ENCODE data around the gene NRP1.

The NRP1 gene

DNA sequence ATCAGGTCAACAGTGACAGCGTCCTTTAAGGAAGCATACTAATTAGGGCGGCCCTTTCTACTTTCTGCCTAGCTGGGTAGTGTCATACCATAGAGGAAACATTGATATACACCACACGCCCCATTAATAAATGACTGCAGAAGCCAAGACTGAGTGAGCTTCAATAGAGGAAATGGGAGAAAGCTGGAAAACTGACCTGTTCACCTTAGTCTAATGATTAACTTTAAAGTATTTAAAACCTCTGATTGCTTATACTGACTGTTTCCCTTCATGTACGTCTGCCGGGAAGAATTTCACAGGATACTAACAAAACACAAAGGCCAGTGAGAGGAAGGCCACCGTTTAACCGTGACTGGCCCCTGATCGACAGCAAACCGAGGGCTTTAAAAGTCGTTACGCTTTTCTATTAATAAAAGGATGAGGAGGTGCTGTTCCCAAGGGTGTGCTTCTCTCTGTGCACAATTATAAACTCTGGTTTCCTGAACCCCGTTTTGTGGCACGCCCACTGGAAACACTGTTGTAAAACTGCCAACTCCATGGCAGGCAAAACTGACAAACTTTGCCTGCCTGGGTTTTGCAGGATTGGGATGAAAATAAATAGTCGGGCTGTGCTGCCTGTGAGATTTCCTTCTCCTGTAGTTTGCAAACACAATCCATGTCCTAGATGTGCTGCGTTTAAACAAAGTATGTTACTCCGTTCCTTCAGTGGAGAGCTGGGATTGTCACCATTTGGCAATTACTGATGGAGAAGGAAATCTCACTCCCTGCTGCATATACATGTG, 137.6 kb downstream of the NRP1 start:
- H3K36me3 ChIP-seq (ENCODE audit: control insufficient read depth in 1 of 2, insufficient read depth in 2 of 2, low read length in 2 of 2), result peaks cover 7 to 17% of the 10 kb centered on the region in 2 experiments
- H3K27ac ChIP-seq (ENCODE audit: low read depth, low read length), result no peak overlapping the region

DNA sequence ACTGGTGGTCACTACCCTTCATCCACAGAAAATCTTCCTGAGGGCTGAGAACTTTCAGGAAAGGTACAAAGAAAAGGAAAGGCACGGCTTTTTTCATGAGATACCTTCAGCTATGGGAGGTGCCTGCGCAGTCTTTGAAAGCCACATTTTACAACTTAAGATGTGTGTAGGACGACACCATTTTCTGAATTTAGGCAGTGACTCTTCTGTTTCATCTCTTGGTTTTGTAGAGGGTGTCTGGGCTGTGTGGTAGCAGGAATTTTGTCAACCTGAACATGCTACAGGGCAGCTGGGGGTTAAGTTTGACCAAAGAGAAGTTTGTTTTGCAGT, 138.1 kb downstream of the NRP1 start:
- Histone ChIP-seq H2AK5ac (ENCODE audit: low read length) (no peak overlapping the region), H3K4me3 (ENCODE audit: low read depth, low read length) (no peak overlapping the region), H3K27me3 (ENCODE audit: insufficient read depth, low read length) (no peaks in the 10 kb centered on the region), H3K9ac (ENCODE audit: low read length) (no peak overlapping the region), H3K4me1 (ENCODE audit: control insufficient read depth in 1 of 2, insufficient read depth in 2 of 2, low read length in 2 of 2) (peaks cover 5% of the 10 kb centered on the region in 2 experiments), H4K12ac (ENCODE audit: low read depth, low read length) (no peak overlapping the region), H3K14ac (ENCODE audit: low read length) (no peak overlapping the region), H3K4ac (ENCODE audit: low read depth, low read length) (no peak overlapping the region), H3K79me1 (ENCODE audit: low read length) (no peaks in the 10 kb centered on the region), H3K4me2 (ENCODE audit: low read length) (no peak overlapping the region), H2BK12ac (ENCODE audit: low read length) (no peak overlapping the region), H3K18ac (ENCODE audit: low read length) (no peak overlapping the region), H4K8ac (ENCODE audit: low read depth, low read length) (no peak overlapping the region), H4K91ac (ENCODE audit: low read depth, low read length) (no peak overlapping the region), H3K27ac (ENCODE audit: low read depth, low read length) (no peak overlapping the region), H3K9me3 (ENCODE audit: insufficient read depth, low read depth, low read length) (no peaks in the 10 kb centered on the region), H2BK5ac (ENCODE audit: low read depth, low read length, poor library complexity) (no peak overlapping the region), H3K36me3 (ENCODE audit: control insufficient read depth in 1 of 2, insufficient read depth in 2 of 2, low read length in 2 of 2) (peaks cover 7 to 17% of the 10 kb centered on the region in 2 experiments), H2AFZ (ENCODE audit: insufficient read depth, low read length, poor library complexity) (no peak overlapping the region), H2BK120ac (ENCODE audit: insufficient read depth, low read length, poor library complexity) (no peak overlapping the region), H3K79me2 (ENCODE audit: control insufficient read depth, insufficient read depth, low read length, poor library complexity) (no peaks in the 10 kb centered on the region), H3K23ac (ENCODE audit: low read length) (no peak overlapping the region)
- WGBS (ENCODE audit: extremely low coverage, insufficient coverage, insufficient read length), result no CpG with 5 or more reads among the region's 3 CpGs
- no peak for DNase-seq

More for the DNA sequence above, 137.6 kb downstream of the NRP1 start:
- no peak overlapping the region for H3K23ac ChIP-seq (ENCODE audit: low read length)
- H3K79me2 ChIP-seq (ENCODE audit: control insufficient read depth, insufficient read depth, low read length, poor library complexity), result no peaks in the 10 kb centered on the region
- H3K9ac ChIP-seq (ENCODE audit: low read length), result no peak overlapping the region
- H3K4me3 ChIP-seq (ENCODE audit: low read depth, low read length), result no peak overlapping the region
- no peaks in the 10 kb centered on the region for H3K27me3 ChIP-seq (ENCODE audit: insufficient read depth, low read length)
- no peak overlapping the region for H3K18ac ChIP-seq (ENCODE audit: low read length)
- H2BK120ac ChIP-seq (ENCODE audit: insufficient read depth, low read length, poor library complexity), result no peak overlapping the region
- H3K9me3 ChIP-seq (ENCODE audit: insufficient read depth, low read depth, low read length), result no peaks in the 10 kb centered on the region
- no peak overlapping the region for H4K91ac ChIP-seq (ENCODE audit: low read depth, low read length)
- no peak overlapping the region for H2BK12ac ChIP-seq (ENCODE audit: low read length)
- no peak overlapping the region for H3K4ac ChIP-seq (ENCODE audit: low read depth, low read length)
- H3K79me1 ChIP-seq (ENCODE audit: low read length), result no peaks in the 10 kb centered on the region
- no peak overlapping the region for H2BK5ac ChIP-seq (ENCODE audit: low read depth, low read length, poor library complexity)
- no peak overlapping the region for H2AK5ac ChIP-seq (ENCODE audit: low read length)
- no peak overlapping the region for H4K8ac ChIP-seq (ENCODE audit: low read depth, low read length)
- no peak for DNase-seq
- peaks cover 5% of the 10 kb centered on the region in 2 experiments for H3K4me1 ChIP-seq (ENCODE audit: control insufficient read depth in 1 of 2, insufficient read depth in 2 of 2, low read length in 2 of 2)
- H3K14ac ChIP-seq (ENCODE audit: low read length), result no peak overlapping the region
- H4K12ac ChIP-seq (ENCODE audit: low read depth, low read length), result no peak overlapping the region
- no peak overlapping the region for H2AFZ ChIP-seq (ENCODE audit: insufficient read depth, low read length, poor library complexity)
- no CpG with 5 or more reads among the region's 16 CpGs for WGBS (ENCODE audit: extremely low coverage, insufficient coverage, insufficient read length)
- no peak overlapping the region for H3K4me2 ChIP-seq (ENCODE audit: low read length)

DNA sequence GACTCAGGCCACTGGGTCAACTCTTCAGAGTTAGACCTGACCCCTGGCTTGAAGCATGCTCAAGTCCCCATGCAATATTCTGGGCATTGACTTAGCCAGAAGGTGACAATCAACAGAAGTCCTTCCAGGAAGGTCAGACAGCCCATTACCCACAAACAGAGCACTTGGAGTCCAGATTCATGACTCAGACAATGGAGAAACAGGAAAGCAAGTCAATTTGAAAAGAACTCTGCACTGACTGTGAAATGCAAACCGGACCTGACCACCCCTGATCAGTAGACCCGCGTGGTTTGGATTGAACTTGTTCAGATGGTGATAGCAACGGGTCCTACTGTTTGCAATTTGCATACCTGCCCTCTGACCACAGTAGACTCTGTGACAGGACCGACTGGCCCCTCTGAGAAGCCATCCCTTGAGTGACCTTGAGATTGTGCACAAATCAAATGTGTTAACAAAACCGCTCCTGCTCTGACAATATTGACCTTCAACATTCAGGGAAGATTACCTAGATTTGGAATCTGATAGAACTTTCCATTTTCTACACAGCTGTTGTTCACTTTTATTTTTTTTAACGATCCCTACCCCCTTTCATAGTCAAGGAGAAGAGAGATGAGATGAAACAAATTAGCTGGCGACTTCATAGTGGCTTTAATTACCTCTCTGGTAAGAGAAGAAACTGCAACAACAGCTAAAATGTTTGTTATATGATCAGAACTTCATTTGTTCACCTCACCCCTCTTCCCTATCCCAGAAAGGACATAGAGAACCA, 138.7 kb downstream of the NRP1 start:
- Histone ChIP-seq H4K12ac (ENCODE audit: low read depth, low read length) (no peak overlapping the region), H2BK5ac (ENCODE audit: low read depth, low read length, poor library complexity) (no peak overlapping the region), H3K9me3 (ENCODE audit: insufficient read depth, low read depth, low read length) (no peaks in the 10 kb centered on the region), H3K4me1 (ENCODE audit: control insufficient read depth in 1 of 2, insufficient read depth in 2 of 2, low read length in 2 of 2) (peaks cover 5% of the 10 kb centered on the region in 2 experiments), H3K14ac (ENCODE audit: low read length) (no peak overlapping the region), H3K4ac (ENCODE audit: low read depth, low read length) (no peak overlapping the region), H2AK5ac (ENCODE audit: low read length) (no peak overlapping the region), H3K4me2 (ENCODE audit: low read length) (no peak overlapping the region), H4K91ac (ENCODE audit: low read depth, low read length) (no peak overlapping the region), H2AFZ (ENCODE audit: insufficient read depth, low read length, poor library complexity) (no peak overlapping the region), H4K8ac (ENCODE audit: low read depth, low read length) (no peak overlapping the region), H3K27me3 (ENCODE audit: insufficient read depth, low read length) (no peaks in the 10 kb centered on the region), H2BK120ac (ENCODE audit: insufficient read depth, low read length, poor library complexity) (no peak overlapping the region), H3K18ac (ENCODE audit: low read length) (no peak overlapping the region), H3K23ac (ENCODE audit: low read length) (no peak overlapping the region), H3K27ac (ENCODE audit: low read depth, low read length) (peak overlapping the region; percentile 10), H3K36me3 (ENCODE audit: control insufficient read depth in 1 of 2, insufficient read depth in 2 of 2, low read length in 2 of 2) (peaks cover 7 to 21% of the 10 kb centered on the region in 2 experiments), H3K9ac (ENCODE audit: low read length) (no peak overlapping the region), H3K4me3 (ENCODE audit: low read depth, low read length) (no peak overlapping the region), H3K79me2 (ENCODE audit: control insufficient read depth, insufficient read depth, low read length, poor library complexity) (no peaks in the 10 kb centered on the region), H3K79me1 (ENCODE audit: low read length) (no peaks in the 10 kb centered on the region), H2BK12ac (ENCODE audit: low read length) (no peak overlapping the region)
- DNase-seq, result no peak
- no CpG with 5 or more reads among the region's 8 CpGs for WGBS (ENCODE audit: extremely low coverage, insufficient coverage, insufficient read length)

DNA sequence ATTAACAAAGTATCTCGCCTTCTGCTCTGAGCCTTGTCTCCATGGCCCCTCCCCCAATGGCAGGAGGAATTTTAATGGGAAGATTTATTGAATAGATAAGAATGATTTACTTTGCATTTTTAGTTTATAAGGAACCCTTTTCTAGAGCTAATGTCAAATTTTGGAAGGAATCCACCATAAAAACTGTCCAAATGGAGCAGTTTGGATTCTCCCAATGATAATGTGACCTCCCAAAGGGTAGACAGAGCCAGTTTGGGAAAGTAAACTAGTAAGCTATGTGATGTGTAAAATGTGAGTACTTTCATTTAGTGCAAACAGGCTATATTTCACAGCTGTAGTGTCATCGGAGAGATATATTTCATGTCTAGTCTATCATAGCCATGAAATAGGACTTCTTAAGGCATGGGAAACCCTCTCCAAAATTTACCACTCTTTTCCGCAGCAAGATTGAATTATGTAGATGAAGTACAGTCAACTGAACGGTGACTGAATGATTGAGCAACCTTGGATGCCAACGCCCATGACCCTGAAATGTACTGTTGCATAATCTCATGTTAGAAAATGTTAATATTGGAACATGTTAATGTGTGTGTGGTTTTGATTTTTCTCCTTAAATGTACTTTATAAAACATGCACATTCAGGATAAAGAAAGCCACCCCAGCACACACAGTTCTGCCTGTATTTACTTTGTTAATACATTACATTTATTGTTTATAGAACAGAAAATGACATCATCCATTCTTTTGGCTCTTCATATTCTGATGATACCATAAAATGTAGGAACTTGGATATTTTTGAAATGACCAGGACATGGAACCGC, 140.6 kb downstream of the NRP1 start:
- peak in 1 of 2 donors; percentile 44 for DNase-seq
- no peak overlapping the region for H2AFZ ChIP-seq (ENCODE audit: insufficient read depth, low read length, poor library complexity)

More for the DNA sequence above, 140.6 kb downstream of the NRP1 start:
- H3K14ac ChIP-seq (ENCODE audit: low read length), result no peak overlapping the region
- H2AK5ac ChIP-seq (ENCODE audit: low read length), result no peak overlapping the region
- no peak overlapping the region for H3K4ac ChIP-seq (ENCODE audit: low read depth, low read length)
- no peak overlapping the region for H2BK5ac ChIP-seq (ENCODE audit: low read depth, low read length, poor library complexity)
- no peak overlapping the region for H3K23ac ChIP-seq (ENCODE audit: low read length)
- no peak overlapping the region for H4K91ac ChIP-seq (ENCODE audit: low read depth, low read length)
- no peak overlapping the region for H3K18ac ChIP-seq (ENCODE audit: low read length)
- H3K79me2 ChIP-seq (ENCODE audit: control insufficient read depth, insufficient read depth, low read length, poor library complexity), result no peaks in the 10 kb centered on the region
- no peaks in the 10 kb centered on the region for H3K79me1 ChIP-seq (ENCODE audit: low read length)
- H2BK120ac ChIP-seq (ENCODE audit: insufficient read depth, low read length, poor library complexity), result no peak overlapping the region
- WGBS (ENCODE audit: extremely low coverage, insufficient coverage, insufficient read length), result no CpG with 5 or more reads among the region's 6 CpGs
- no peaks in the 10 kb centered on the region for H3K9me3 ChIP-seq (ENCODE audit: insufficient read depth, low read depth, low read length)
- no peak overlapping the region for H2BK12ac ChIP-seq (ENCODE audit: low read length)
- no peak overlapping the region for H3K27ac ChIP-seq (ENCODE audit: low read depth, low read length)
- H3K9ac ChIP-seq (ENCODE audit: low read length), result no peak overlapping the region
- H3K4me1 ChIP-seq (ENCODE audit: control insufficient read depth in 1 of 2, insufficient read depth in 2 of 2, low read length in 2 of 2), result peaks cover 5% of the 10 kb centered on the region in 2 experiments
- H4K12ac ChIP-seq (ENCODE audit: low read depth, low read length), result no peak overlapping the region
- H3K4me3 ChIP-seq (ENCODE audit: low read depth, low read length), result no peak overlapping the region
- peaks cover 7 to 23% of the 10 kb centered on the region in 2 experiments for H3K36me3 ChIP-seq (ENCODE audit: control insufficient read depth in 1 of 2, insufficient read depth in 2 of 2, low read length in 2 of 2)
- no peak overlapping the region for H3K4me2 ChIP-seq (ENCODE audit: low read length)
- no peak overlapping the region for H4K8ac ChIP-seq (ENCODE audit: low read depth, low read length)
- no peaks in the 10 kb centered on the region for H3K27me3 ChIP-seq (ENCODE audit: insufficient read depth, low read length)
